Transverse colon (tissue), 4 donors: ENCODE results near the gene TNFSF8.

Experiments used
- EP300 ChIP-seq: sonication (generic); formaldehyde crosslinking; IDR thresholded peaks from one replicate; pipeline ENCODE4 v1.6.1; 2017; ENCODE audit warnings: antibody characterized with exemption, low read depth
- POLR2A ChIP-seq: fragments of 450-650 bp; IDR thresholded peaks from one replicate; pipeline ENCODE4 v1.6.1; 2016; ENCODE audit warnings: antibody characterized with exemption, mild to moderate bottlenecking, moderate library complexity
- POLR2AphosphoS5 ChIP-seq, 3 donors: sonication (generic); formaldehyde crosslinking; IDR thresholded peaks; one replicate each; pipeline ENCODE4 v1.6.1; 2016; ENCODE audit warnings: antibody characterized with exemption in 3 of 3
- TF ChIP-seq, protein P1 (sequence below), 5 experiments: fragments of 200-600 bp in 3 of 5; fragments of 450-650 bp in 2 of 5; sonication (generic) in 3 of 5; IDR thresholded peaks; 1 replicate in 2 of 5; 2 replicates in 3 of 5; pipeline ENCODE4 v1.5.1; 2016 to 2017; ENCODE audit warnings: antibody characterized with exemption in 5 of 5, inconsistent platforms in 3 of 5, mild to moderate bottlenecking in 2 of 5, moderate library complexity in 1 of 5

DNA sequence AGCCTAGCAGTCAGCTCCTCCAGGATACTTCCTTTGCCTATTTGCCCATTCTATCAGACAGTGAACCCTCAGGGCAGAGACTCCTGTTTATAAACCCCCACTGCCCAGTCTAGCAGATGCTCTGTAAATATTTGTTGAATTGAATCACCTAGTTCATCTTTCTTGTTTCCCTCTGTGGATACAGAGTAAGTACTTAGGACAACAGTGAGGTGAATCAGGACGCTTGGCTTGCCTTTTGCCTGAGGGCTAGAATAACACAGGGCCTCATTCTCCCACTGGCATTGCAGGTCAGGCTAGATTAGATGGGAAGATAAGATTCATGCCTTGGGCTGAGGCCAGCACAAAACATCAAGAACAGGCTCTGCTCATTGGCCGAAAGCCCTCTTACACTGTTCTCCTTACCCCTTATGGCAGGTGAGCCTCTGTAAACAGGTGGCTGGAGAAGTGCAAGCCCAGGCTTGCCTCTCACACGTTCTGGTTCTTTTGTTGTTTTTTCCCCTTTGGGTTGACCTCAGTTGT, 22.2 kb downstream of the TNFSF8 start:
- TF ChIP-seq EP300, result no peak
- TF ChIP-seq, protein P1, sequence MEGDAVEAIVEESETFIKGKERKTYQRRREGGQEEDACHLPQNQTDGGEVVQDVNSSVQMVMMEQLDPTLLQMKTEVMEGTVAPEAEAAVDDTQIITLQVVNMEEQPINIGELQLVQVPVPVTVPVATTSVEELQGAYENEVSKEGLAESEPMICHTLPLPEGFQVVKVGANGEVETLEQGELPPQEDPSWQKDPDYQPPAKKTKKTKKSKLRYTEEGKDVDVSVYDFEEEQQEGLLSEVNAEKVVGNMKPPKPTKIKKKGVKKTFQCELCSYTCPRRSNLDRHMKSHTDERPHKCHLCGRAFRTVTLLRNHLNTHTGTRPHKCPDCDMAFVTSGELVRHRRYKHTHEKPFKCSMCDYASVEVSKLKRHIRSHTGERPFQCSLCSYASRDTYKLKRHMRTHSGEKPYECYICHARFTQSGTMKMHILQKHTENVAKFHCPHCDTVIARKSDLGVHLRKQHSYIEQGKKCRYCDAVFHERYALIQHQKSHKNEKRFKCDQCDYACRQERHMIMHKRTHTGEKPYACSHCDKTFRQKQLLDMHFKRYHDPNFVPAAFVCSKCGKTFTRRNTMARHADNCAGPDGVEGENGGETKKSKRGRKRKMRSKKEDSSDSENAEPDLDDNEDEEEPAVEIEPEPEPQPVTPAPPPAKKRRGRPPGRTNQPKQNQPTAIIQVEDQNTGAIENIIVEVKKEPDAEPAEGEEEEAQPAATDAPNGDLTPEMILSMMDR (IDR thresholded peaks at IDR 0.05), result no peak
- TF ChIP-seq POLR2A, result no peak
- no peak for TF ChIP-seq POLR2AphosphoS5 (IDR thresholded peaks at IDR 0.05)
